Measurements from ENCODE around the gene ITIH3.
"Not testable (repeated sequence)": the region's sequence is repeated elsewhere in the genome, so short reads cannot be mapped to it uniquely, and the experiment has no call there.

The ITIH3 gene

DNA sequence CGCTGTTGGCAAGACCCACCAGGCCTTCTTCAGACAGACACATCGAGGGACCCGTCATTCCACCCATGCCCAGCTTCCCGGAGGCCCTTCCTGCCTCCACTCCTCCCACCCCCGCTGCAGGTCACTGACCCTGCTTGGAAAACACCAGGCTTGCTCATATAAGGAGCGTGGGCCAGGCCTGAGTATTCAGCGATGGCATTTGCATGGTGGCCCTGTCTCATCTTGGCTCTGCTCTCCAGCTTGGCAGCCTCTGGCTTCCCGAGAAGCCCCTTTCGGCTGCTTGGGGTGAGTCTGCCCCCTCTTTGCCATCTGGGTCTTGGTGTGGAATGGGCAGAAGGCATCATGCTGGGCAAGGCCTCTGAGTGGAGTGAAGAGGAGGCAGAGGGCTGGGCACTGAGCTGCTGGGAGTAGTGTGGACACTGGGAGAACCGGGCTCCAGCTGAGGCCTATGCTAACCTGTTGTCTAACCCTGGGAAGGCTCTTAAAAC, at the start of gene ITIH3:
TSS of gene ITIH3 (plus strand) at position 185 of the 488 bp plus-strand sequence. CDS start at position 193, 8 bp downstream.
- DNase-seq (ENCODE audit: low spot score) = no peak

DNA sequence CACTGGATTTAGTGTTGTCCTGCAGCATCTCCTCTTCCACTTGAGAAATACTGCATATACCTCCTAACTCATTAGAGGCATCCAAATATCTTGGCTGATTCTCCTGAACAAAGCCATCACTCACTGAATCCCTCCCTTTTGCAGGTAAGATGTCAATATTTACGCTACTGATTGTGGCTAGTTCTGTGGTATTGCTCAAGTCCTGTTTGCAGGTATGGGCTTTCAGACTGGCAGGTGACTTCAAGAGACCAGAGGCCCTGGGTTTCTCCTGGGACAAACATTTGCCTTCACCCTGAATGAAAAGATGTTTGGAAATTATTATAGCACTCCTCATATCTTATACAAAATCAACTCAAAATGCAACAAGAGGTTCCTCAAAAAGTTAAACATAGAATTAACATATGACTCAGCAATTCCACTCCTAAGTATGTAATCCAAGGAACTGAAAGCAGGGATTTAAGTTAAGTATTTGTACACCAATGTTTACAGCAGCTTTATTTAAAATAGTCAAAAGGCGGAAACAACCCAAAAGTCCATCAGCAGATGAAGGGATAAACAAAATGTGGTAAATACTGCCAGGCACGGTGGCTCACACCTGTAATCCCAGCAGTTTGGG, 42.4 kb upstream of the ITIH3 start:
- no peak for DNase-seq (ENCODE audit: low spot score)

GRCh38 chr3:52754373-52754772, 40.2 kb upstream of the ITIH3 start:
- no peak for DNase-seq (ENCODE audit: low spot score)

DNA sequence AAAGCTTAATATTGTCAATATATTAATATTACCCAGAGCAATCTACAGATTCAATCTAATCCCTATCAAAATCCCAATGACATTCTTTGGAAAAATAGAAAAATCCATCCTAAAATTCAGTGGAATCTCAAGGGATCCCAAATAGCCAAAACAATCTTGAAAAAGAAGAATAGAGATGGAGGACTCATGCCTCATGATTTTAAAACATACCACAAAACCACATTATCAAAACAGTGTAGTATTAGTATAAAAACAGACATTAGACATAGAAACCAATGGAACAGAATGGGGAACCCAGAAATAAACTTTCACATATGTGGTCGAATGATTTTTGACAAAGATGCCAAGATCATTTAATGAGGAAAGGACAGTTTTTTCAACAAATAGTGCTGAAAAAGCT, 38.5 kb upstream of the ITIH3 start:
- no peak for DNase-seq (ENCODE audit: low spot score)

GRCh38 chr3:52763466-52763865, 31.1 kb upstream of the ITIH3 start:
- DNase-seq (ENCODE audit: low spot score) = no peak

GRCh38 chr3:52769786-52770455, 24.7 kb upstream of the ITIH3 start:
- DNase-seq (ENCODE audit: low spot score) = no peak

GRCh38 chr3:52770496-52771333, 23.9 kb upstream of the ITIH3 start, which contains the start of gene NEK4:
Gene NEK4, minus strand, starts transcription at chr3:52770940. Its CDS starts 194 bp downstream, at chr3:52770746.
- peak; percentile 98 for DNase-seq (ENCODE audit: low spot score)

- DNase-seq (ENCODE audit: low spot score) = no peak
Observed at GRCh38 chr3:52771334-52771681, 23.3 kb upstream of the ITIH3 start.

DNA sequence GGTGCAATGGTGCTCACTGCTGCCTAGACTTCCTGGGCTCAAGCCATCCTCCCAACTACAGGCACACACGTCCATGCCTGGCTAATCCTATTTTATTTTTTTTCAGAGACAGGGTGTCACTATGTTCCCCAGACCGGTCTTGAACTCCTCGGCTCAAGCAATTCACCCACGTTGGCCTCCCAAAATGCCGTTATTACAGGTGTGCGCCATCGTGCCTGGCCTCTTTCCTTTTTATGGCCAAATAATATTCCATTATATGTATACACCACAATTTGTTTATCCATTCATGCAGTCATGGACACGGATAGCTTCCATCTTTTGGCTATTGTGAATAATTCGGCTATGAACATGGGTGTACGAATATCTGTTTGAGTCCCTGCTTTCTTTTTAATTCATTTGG, 22.9 kb upstream of the ITIH3 start:
- DNase-seq (ENCODE audit: low spot score) = no peak

GRCh38 chr3:52773361-52774065, 21.1 kb upstream of the ITIH3 start:
- no peak for DNase-seq (ENCODE audit: low spot score)

- no peak for DNase-seq (ENCODE audit: low spot score)
Observed at GRCh38 chr3:52774066-52774713, 20.4 kb upstream of the ITIH3 start.

DNA sequence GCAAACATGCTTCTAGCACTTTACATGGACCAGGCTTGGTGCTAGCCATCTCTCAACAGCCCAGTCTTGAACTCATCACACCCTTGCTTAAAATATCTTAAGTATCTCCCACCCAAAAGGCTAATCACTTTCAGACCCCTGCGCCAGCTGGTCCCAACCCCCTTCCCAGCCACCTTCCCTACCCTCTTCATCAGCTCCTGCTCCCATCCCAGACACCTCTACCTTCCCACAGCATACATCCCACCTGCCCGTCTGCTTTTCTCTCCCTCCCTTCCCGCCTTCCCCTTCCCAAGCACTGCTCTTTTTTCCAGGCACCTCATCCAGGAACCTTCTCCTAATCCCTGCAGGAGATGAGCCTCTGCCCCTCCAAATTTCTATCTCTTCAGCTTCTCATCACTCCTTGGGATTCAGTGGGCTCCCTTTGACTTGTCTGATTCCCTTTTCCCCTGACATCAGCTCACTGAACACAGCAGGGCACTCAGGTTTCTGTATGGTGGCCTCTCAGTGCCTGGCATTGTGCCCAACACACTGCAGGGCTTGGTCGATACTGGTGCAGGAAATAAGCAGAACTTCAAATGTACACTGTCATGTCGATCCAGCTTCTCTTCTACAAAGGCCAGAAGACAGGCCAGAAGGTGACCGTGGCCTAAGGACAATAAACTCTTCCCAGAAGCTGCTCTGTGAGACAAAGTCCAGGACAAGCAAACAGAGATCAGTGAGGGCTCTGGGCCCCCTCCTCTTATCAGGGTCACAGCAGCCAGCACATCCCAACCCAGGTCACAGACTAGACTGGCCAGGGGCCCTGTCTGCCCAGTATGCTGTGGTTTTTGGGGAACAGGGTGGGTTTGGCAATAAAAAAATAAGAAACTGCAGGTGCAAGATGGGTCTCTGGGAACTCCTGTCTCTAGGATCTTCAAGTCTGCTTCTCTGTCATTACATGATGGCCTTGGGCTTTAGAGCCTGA, 19.4 kb upstream of the ITIH3 start:
- DNase-seq (ENCODE audit: low spot score) = no peak

- DNase-seq (ENCODE audit: low spot score) = no peak
Observed at GRCh38 chr3:52775877-52776276, 18.7 kb upstream of the ITIH3 start.

- not testable (repeated sequence) for DNase-seq (ENCODE audit: low spot score)
Observed at GRCh38 chr3:52776486-52776885, 18.1 kb upstream of the ITIH3 start.

DNA sequence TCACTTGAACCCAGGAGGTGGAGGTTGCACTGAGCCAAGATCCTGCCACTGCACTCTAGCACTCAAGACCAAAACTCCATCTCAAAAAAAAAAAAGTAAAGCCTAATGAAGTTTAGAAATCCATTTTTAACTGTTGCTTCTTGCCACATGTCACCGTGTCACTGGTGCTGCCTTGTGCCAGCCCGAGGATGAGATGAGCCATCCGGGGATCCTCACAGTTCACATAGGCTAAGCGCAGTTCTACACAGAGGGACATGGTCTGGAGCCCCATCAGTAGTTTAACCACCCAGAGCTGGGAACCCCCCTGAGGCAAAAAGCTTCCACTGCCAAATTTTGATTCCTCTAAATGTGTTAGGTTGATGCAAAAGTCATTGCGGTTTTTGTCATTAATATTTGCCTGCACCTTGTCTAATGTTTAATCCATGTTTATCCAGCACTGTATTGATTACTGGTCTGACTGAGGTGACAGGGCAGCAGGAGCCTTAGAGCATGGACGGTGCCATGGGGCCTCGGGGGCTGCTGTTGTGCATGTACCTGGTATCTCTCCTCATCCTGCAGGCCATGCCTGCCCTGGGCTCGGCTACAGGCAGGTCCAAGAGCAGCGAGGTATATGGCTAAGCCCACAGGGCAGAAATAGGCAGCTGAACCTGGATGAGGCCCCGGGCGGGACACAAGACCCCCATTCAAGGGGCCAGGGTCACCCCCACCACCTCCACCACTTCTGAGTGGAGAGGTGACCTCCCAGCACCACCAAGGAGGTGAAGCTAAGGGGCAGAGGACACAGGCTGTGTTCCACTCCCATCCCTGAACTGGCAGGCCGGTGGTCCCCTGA, 17.3 kb upstream of the ITIH3 start, which contains the start of gene ITIH1:
TSS of gene ITIH1 (plus strand) at position 473 of the 832 bp plus-strand sequence. CDS start at position 490, 17 bp downstream.
- DNase-seq (ENCODE audit: low spot score) = no peak

GRCh38 chr3:52777959-52778805, 16.4 kb upstream of the ITIH3 start:
- no peak for DNase-seq (ENCODE audit: low spot score)

DNA sequence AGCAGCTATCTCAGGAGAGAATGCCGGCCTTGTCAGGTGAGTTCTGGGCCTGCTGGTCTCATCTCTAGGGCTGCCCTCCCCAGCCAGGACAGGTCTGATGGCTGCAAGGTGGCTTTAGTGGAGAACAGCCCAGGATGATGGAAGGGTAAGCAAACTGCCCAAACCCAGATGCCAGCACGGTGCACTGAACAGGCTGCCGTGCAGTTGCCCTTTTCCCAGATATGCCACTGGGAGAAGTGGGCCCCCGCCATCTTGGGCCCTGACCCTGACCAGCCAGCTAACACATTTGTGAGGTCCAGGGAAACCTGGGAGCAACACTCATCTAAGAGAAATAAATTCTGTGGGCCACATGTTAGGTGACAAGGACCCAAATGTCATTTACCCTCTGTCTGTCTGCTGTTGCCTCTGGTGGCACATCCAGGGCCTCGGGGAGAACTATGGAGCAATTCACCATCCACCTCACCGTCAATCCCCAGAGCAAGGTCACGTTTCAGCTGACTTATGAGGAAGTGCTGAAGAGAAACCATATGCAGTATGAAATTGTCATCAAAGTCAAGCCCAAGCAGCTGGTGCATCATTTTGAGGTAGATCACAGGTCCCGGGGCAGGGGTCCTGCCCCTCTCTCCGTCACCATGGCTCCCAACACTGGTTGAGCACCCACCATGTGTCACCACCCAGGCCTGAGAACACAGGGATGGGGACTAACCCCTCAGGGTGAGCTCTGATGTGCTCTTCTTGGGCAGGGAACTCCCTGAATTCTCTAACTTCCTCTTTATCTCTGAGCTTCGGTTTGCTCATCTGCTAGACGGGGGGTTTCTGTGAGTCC, 15.4 kb upstream of the ITIH3 start:
- no peak for DNase-seq (ENCODE audit: low spot score)

All from AG08395 (cell line).